Nephron progenitor cell (in vitro differentiated cells): ENCODE measurements around the gene ETFA.
A peak's percentile ranks its signal among the peaks of the same experiment; 100 is the strongest.

Experiments
- DNase-seq: peaks from one replicate; pipeline ENCODE4 v3.0.0; 2021
- H3K27ac Mint-ChIP-seq: 2 replicates; pipeline ENCODE4 v1.8.0; 2021; ENCODE audit warnings: mild to moderate bottlenecking, moderate library complexity, mixed read lengths
- H3K27me3 Mint-ChIP-seq: 2 replicates; pipeline ENCODE4 v1.8.0; 2021; ENCODE audit warnings: mild to moderate bottlenecking, low read depth, mixed read lengths; ENCODE audit not compliant: poor library complexity
- H3K36me3 Mint-ChIP-seq: 2 replicates; pipeline ENCODE4 v1.8.0; 2021; ENCODE audit warnings: low read depth, mixed read lengths
- H3K4me1 Mint-ChIP-seq: 2 replicates; pipeline ENCODE4 v1.8.0; 2021; ENCODE audit warnings: mixed read lengths
- H3K4me3 Mint-ChIP-seq: 2 replicates; pipeline ENCODE4 v1.8.0; 2021; ENCODE audit warnings: mild to moderate bottlenecking, moderate library complexity, mixed read lengths
- H3K9me3 Mint-ChIP-seq: 2 replicates; pipeline ENCODE4 v1.8.0; 2021; ENCODE audit warnings: mild to moderate bottlenecking, moderate library complexity, mixed read lengths
- CTCF ChIP-seq: fragments of 200-600 bp; sonication (generic); IDR thresholded peaks from 2 replicates; pipeline ENCODE4 v1.5.0; 2021; ENCODE audit warnings: antibody characterized with exemption

ETFA gene

GRCh38 chr15:76251717-76252116, 59.6 kb downstream of the ETFA start:
- H3K4me1 Mint-ChIP-seq, result no peaks in the 10 kb centered on the region
- peaks cover 4% of the 10 kb centered on the region for H3K9me3 Mint-ChIP-seq
- H3K27ac Mint-ChIP-seq, result no peak overlapping the region
- no peak overlapping the region for H3K4me3 Mint-ChIP-seq
- peaks cover 65% of the 10 kb centered on the region for H3K36me3 Mint-ChIP-seq
- H3K27me3 Mint-ChIP-seq, result no peaks in the 10 kb centered on the region
- TF ChIP-seq CTCF, result no peak
- no peak for DNase-seq

GRCh38 chr15:76245072-76245610, 66.1 kb downstream of the ETFA start:
- no peaks in the 10 kb centered on the region for H3K27me3 Mint-ChIP-seq
- H3K27ac Mint-ChIP-seq, result no peak overlapping the region
- peaks cover 6% of the 10 kb centered on the region for H3K9me3 Mint-ChIP-seq
- no peak overlapping the region for H3K4me3 Mint-ChIP-seq
- DNase-seq, result no peak
- no peak for TF ChIP-seq CTCF
- H3K4me1 Mint-ChIP-seq, result no peaks in the 10 kb centered on the region
- H3K36me3 Mint-ChIP-seq, result peaks cover 30% of the 10 kb centered on the region

- TF ChIP-seq CTCF, result no peak
- H3K36me3 Mint-ChIP-seq, result peaks cover 12% of the 10 kb centered on the region
- peaks cover 6% of the 10 kb centered on the region for H3K9me3 Mint-ChIP-seq
- no peak overlapping the region for H3K4me3 Mint-ChIP-seq
- no peak overlapping the region for H3K27ac Mint-ChIP-seq
- no peak for DNase-seq
- peaks cover 4% of the 10 kb centered on the region for H3K4me1 Mint-ChIP-seq
- no peaks in the 10 kb centered on the region for H3K27me3 Mint-ChIP-seq
Observed at GRCh38 chr15:76239786-76240185, 71.5 kb downstream of the ETFA start.

- peaks cover 10% of the 10 kb centered on the region for H3K4me1 Mint-ChIP-seq
- H3K4me3 Mint-ChIP-seq, result no peak overlapping the region
- no peak for DNase-seq
- no peak for TF ChIP-seq CTCF
- H3K27me3 Mint-ChIP-seq, result no peaks in the 10 kb centered on the region
- no peak overlapping the region for H3K27ac Mint-ChIP-seq
- H3K36me3 Mint-ChIP-seq, result peaks cover 8% of the 10 kb centered on the region
- no peaks in the 10 kb centered on the region for H3K9me3 Mint-ChIP-seq
Observed at GRCh38 chr15:76236350-76236749, 74.9 kb downstream of the ETFA start.

- Mint-ChIP-seq H3K27me3 (no peaks in the 10 kb centered on the region), H3K27ac (no peak overlapping the region), H3K9me3 (no peaks in the 10 kb centered on the region), H3K4me1 (peaks cover 10% of the 10 kb centered on the region), H3K36me3 (peaks cover 18% of the 10 kb centered on the region), H3K4me3 (no peak overlapping the region)
- no peak for DNase-seq
- TF ChIP-seq CTCF, result peak; percentile 22
Observed at GRCh38 chr15:76235186-76235826, 76.0 kb downstream of the ETFA start.

- H3K27me3 Mint-ChIP-seq, result no peaks in the 10 kb centered on the region
- no peak for TF ChIP-seq CTCF
- peaks cover 10% of the 10 kb centered on the region for H3K4me1 Mint-ChIP-seq
- peak overlapping the region; percentile 10 for H3K27ac Mint-ChIP-seq
- no peak overlapping the region for H3K4me3 Mint-ChIP-seq
- no peaks in the 10 kb centered on the region for H3K9me3 Mint-ChIP-seq
- H3K36me3 Mint-ChIP-seq, result peaks cover 22% of the 10 kb centered on the region
- no peak for DNase-seq
Observed at GRCh38 chr15:76234337-76234889, 76.9 kb downstream of the ETFA start.
